ENCODE results near the gene TBCCD1. TPM values are rescaled to one million over a fixed set of nuclear protein-coding genes. Genes with fewer than 3 reads are reported as not detected.

The TBCCD1 gene
- total and polyA plus RNA-seq, 9 donors, result 6.9 to 12.4 (median 10.6) TPM

- no peak for DNase-seq
- Histone ChIP-seq H3K4me3 (no peak overlapping the region), H3K4me1 (ENCODE audit: insufficient read depth) (peaks cover 1% of the 10 kb centered on the region), H3K27me3 (no peaks in the 10 kb centered on the region), H3K36me3 (no peaks in the 10 kb centered on the region), H3K9me3 (no peaks in the 10 kb centered on the region), H3K27ac (no peak overlapping the region)
- intact Hi-C loops (cut with DNase I), result no loop called here
- no peak for TF ChIP-seq POLR2A (IDR thresholded peaks at IDR 0.05)
- TF ChIP-seq CTCF (IDR thresholded peaks at IDR 0.05), result no peak
- TF ChIP-seq EP300 (IDR thresholded peaks at IDR 0.05), result no peak
These were observed 70.5 kb downstream of the TBCCD1 start for GRCh38 chr3:186496635-186497034.

Other genes starting within 250 kb of the TBCCD1 start
- 1 to 10 TPM; 1.4 to 6.7 (median 4.1) TPM for gene DGKG, start 205.1 kb downstream of the TBCCD1 start, total RNA-seq
- gene DGKG, start 205.1 kb downstream of the TBCCD1 start, polyA plus RNA-seq, result 1 to 10 TPM; 1.0 to 7.0 TPM
- gene CRYGS, start 23.0 kb downstream of the TBCCD1 start, total RNA-seq, result 1 to 10 TPM; 1.2 to 3.3 (median 2.2) TPM
- 1 to 10 TPM; 1.6 to 2.4 TPM for gene CRYGS, start 23.0 kb downstream of the TBCCD1 start, polyA plus RNA-seq
- 10 to 100 TPM; 17.7 to 33.4 (median 22.3) TPM for gene DNAJB11, start 3.4 kb upstream of the TBCCD1 start, total RNA-seq
- gene DNAJB11, start 3.4 kb upstream of the TBCCD1 start, polyA plus RNA-seq, result 10 to 100 TPM; 23.8 to 38.2 TPM
- gene AHSG, start 45.7 kb upstream of the TBCCD1 start, total RNA-seq, result 1 to 10 TPM in 1 of 7 donors, under 1 TPM in 1, not detected in 5; 0.25 to 1.7 TPM
- not detected for gene AHSG, start 45.7 kb upstream of the TBCCD1 start, polyA plus RNA-seq
- not detected for gene FETUB, start 73.1 kb upstream of the TBCCD1 start, total RNA-seq
- not detected for gene FETUB, start 73.1 kb upstream of the TBCCD1 start, polyA plus RNA-seq
- gene HRG, start 98.7 kb upstream of the TBCCD1 start, total RNA-seq, result under 1 TPM in 1 of 7 donors, not detected in 6; 0.13 TPM
- gene HRG, start 98.7 kb upstream of the TBCCD1 start, polyA plus RNA-seq, result not detected
- under 1 TPM in 3 of 7 donors, not detected in 4; 0.23 to 0.52 (median 0.48) TPM for gene KNG1, start 150.0 kb upstream of the TBCCD1 start, total RNA-seq
- not detected for gene KNG1, start 150.0 kb upstream of the TBCCD1 start, polyA plus RNA-seq
- 100 to 1,000 TPM; 347 to 961 (median 629) TPM for gene EIF4A2, start 216.2 kb upstream of the TBCCD1 start, total RNA-seq
- 100 to 1,000 TPM; 774 to 842 TPM for gene EIF4A2, start 216.2 kb upstream of the TBCCD1 start, polyA plus RNA-seq
- 10 to 100 TPM; 11.9 to 17.8 (median 13.8) TPM for gene RFC4, start 239.1 kb upstream of the TBCCD1 start, total RNA-seq
- gene RFC4, start 239.1 kb upstream of the TBCCD1 start, polyA plus RNA-seq, result 10 to 100 TPM; 12.3 to 18.6 TPM

Measured in ovary (tissue), 9 donors.